ENCODE data around the gene TGIF2.

Gene TGIF2

GRCh38 chr20:36573103-36573797 lies at the start of gene TGIF2:
TSS of gene TGIF2 (plus strand) at chr20:36573597. CDS start at chr20:36578775, 5,178 bp downstream.
- H3K79me2 ChIP-seq (ENCODE audit: low read length): peaks cover 48% of the 10 kb centered on the region
- peak within 1 kb of the TSS; percentile 85 for H3K4me2 ChIP-seq (ENCODE audit: low read length)
- peaks cover 29% of the 10 kb centered on the region for H4K20me1 ChIP-seq (ENCODE audit: insufficient read depth, low read length)
- H3K9ac ChIP-seq (ENCODE audit: low read length): peak within 1 kb of the TSS; percentile 99
- H2AFZ ChIP-seq (ENCODE audit: low read depth, low read length): peak within 1 kb of the TSS; percentile 55; the same call in 1 of the 2 replicates
- H3K27ac ChIP-seq (ENCODE audit: low read length): peak within 1 kb of the TSS; percentile 84
- H3K27me3 ChIP-seq (ENCODE audit: low read depth, low read length): no peaks in the 10 kb centered on the region
- TF ChIP-seq EZH2phosphoT487 (IDR thresholded peaks at IDR 0.05; ENCODE audit: low read depth): no peak
- H3K9me3 ChIP-seq (ENCODE audit: insufficient read depth, low read length): no peaks in the 10 kb centered on the region
- peak within 1 kb of the TSS; percentile 95 for H3K4me3 ChIP-seq (ENCODE audit: low read length)
- H3K36me3 ChIP-seq (replicated peaks; ENCODE audit: low read depth, low read length): peaks cover 14% of the 10 kb centered on the region
- peaks cover 13% of the 10 kb centered on the region for H3K4me1 ChIP-seq (ENCODE audit: low read length)

GRCh38 chr20:36525620-36526365 lies 47.6 kb upstream of the TGIF2 start:
- H3K36me3 ChIP-seq (replicated peaks; ENCODE audit: low read depth, low read length): peaks cover 12% of the 10 kb centered on the region
- no peak overlapping the region for H3K27ac ChIP-seq (ENCODE audit: low read length)
- no peak overlapping the region for H2AFZ ChIP-seq (ENCODE audit: low read depth, low read length)
- H3K4me2 ChIP-seq (ENCODE audit: low read length): no peak overlapping the region
- TF ChIP-seq, protein P1, sequence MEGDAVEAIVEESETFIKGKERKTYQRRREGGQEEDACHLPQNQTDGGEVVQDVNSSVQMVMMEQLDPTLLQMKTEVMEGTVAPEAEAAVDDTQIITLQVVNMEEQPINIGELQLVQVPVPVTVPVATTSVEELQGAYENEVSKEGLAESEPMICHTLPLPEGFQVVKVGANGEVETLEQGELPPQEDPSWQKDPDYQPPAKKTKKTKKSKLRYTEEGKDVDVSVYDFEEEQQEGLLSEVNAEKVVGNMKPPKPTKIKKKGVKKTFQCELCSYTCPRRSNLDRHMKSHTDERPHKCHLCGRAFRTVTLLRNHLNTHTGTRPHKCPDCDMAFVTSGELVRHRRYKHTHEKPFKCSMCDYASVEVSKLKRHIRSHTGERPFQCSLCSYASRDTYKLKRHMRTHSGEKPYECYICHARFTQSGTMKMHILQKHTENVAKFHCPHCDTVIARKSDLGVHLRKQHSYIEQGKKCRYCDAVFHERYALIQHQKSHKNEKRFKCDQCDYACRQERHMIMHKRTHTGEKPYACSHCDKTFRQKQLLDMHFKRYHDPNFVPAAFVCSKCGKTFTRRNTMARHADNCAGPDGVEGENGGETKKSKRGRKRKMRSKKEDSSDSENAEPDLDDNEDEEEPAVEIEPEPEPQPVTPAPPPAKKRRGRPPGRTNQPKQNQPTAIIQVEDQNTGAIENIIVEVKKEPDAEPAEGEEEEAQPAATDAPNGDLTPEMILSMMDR (IDR thresholded peaks at IDR 0.05; ENCODE audit: low read depth, low read length): no peak
- TF ChIP-seq EZH2phosphoT487 (IDR thresholded peaks at IDR 0.05; ENCODE audit: low read depth): no peak
- H3K9ac ChIP-seq (ENCODE audit: low read length): no peak overlapping the region
- no peaks in the 10 kb centered on the region for H4K20me1 ChIP-seq (ENCODE audit: insufficient read depth, low read length)
- no peaks in the 10 kb centered on the region for H3K9me3 ChIP-seq (ENCODE audit: insufficient read depth, low read length)
- no peaks in the 10 kb centered on the region for H3K27me3 ChIP-seq (ENCODE audit: low read depth, low read length)
- H3K4me3 ChIP-seq (ENCODE audit: low read length): no peak overlapping the region
- no peaks in the 10 kb centered on the region for H3K79me2 ChIP-seq (ENCODE audit: low read length)
- H3K4me1 ChIP-seq (ENCODE audit: low read length): no peaks in the 10 kb centered on the region; the same call in 1 of the 2 replicates

DNA sequence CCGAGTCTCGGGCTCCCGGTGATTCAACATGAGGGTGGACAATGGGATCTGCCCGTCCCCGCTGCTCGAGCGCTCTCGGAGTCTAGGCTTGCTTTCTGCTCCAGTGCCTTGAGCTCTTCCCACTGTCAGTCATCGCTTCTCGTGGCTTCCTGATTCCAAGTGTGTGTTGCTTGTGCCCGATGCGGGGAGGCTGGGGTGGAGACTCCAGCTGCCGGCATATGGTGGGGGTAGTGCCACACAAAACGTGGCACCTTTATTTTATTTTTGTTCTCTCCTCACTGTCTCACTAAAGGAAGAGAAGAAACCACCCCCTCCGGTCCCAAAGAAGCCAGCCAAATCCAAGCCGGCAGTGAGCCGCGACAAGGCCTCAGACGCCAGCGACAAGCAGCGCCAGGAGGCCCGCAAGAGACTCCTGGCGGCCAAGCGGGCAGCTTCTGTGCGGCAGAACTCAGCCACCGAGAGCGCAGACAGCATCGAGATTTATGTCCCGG lies 46.8 kb upstream of the TGIF2 start:
- TF ChIP-seq, protein P1 (IDR thresholded peaks at IDR 0.05; ENCODE audit: low read depth, low read length): no peak
- TF ChIP-seq EZH2phosphoT487 (IDR thresholded peaks at IDR 0.05; ENCODE audit: low read depth): no peak
- Histone ChIP-seq H3K27ac (ENCODE audit: low read length) (no peak overlapping the region), H3K36me3 (replicated peaks; ENCODE audit: low read depth, low read length) (peaks cover 12% of the 10 kb centered on the region), H3K4me3 (ENCODE audit: low read length) (no peak overlapping the region), H3K4me2 (ENCODE audit: low read length) (no peak overlapping the region), H3K79me2 (ENCODE audit: low read length) (no peaks in the 10 kb centered on the region), H3K4me1 (ENCODE audit: low read length) (no peaks in the 10 kb centered on the region; the same call in 1 of the 2 replicates), H3K27me3 (ENCODE audit: low read depth, low read length) (no peaks in the 10 kb centered on the region), H3K9me3 (ENCODE audit: insufficient read depth, low read length) (no peaks in the 10 kb centered on the region), H3K9ac (ENCODE audit: low read length) (no peak overlapping the region), H4K20me1 (ENCODE audit: insufficient read depth, low read length) (no peaks in the 10 kb centered on the region), H2AFZ (ENCODE audit: low read depth, low read length) (no peak overlapping the region)

DNA sequence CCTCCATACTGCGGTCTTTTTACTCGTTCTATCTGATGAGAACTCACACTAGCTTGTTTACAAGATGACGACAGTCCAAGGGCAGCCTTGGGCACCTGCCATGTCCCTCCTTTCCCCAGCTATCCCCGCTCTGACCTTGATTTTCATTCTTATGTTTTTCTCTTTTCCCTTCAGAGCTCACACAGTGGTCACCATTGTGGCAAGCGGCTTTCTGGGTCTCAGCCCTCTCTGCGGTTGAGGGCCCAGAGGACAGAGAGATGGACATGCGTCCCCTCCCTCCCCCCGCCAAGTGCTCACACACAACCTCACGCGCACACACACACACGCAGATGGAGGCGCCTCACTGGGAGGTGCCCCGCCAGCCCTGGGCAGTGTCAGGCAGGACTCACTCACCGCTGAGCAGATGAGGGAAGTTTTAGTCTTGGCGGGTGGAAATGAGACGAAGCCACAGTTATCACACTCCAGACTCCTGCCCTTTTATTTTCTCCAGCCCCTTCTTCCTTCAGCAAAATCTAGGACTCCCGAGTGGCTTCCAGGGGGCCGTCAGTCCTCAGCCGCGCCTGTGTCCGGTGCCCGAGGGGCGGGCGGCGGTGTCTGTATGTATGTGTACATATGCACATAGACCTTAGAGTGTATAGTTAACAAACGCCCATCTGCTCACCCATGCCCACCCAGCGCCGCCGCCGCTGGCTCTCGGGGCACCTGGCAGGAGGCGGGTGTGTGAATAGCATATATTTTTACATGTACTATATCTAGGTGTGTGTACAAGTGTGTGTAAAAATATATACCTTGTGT lies 45.9 kb upstream of the TGIF2 start:
- Histone ChIP-seq H3K9me3 (ENCODE audit: insufficient read depth, low read length) (no peaks in the 10 kb centered on the region), H3K4me1 (ENCODE audit: low read length) (no peaks in the 10 kb centered on the region; the same call in 1 of the 2 replicates), H2AFZ (ENCODE audit: low read depth, low read length) (no peak overlapping the region), H3K27ac (ENCODE audit: low read length) (no peak overlapping the region), H3K4me2 (ENCODE audit: low read length) (no peak overlapping the region), H4K20me1 (ENCODE audit: insufficient read depth, low read length) (no peaks in the 10 kb centered on the region), H3K79me2 (ENCODE audit: low read length) (no peaks in the 10 kb centered on the region), H3K9ac (ENCODE audit: low read length) (no peak overlapping the region), H3K36me3 (replicated peaks; ENCODE audit: low read depth, low read length) (peaks cover 12% of the 10 kb centered on the region), H3K27me3 (ENCODE audit: low read depth, low read length) (no peaks in the 10 kb centered on the region), H3K4me3 (ENCODE audit: low read length) (no peak overlapping the region)
- TF ChIP-seq, protein P1 (IDR thresholded peaks at IDR 0.05; ENCODE audit: low read depth, low read length): no peak
- no peak for TF ChIP-seq EZH2phosphoT487 (IDR thresholded peaks at IDR 0.05; ENCODE audit: low read depth)
